MG63 (cell line): Measurements from ENCODE around the gene LTBP1. TPM values are rescaled to one million over a fixed set of nuclear protein-coding genes. Genes with fewer than 3 reads are reported as not detected.

Experiments used
- DNase-seq: peaks from one replicate; pipeline ENCODE4 v3.0.0-alpha.2; 2020
- H3K27me3 ChIP-seq: fragments of 250-450 bp; sonication (Bioruptor Pico); 2 replicates; pipeline ENCODE4 v1.5.1; 2020; ENCODE audit warnings: mild to moderate bottlenecking, moderate library complexity
- H3K36me3 ChIP-seq: fragments of 250-450 bp; sonication (Bioruptor Pico); 2 replicates; pipeline ENCODE4 v1.5.1; 2020; ENCODE audit warnings: mild to moderate bottlenecking, moderate library complexity
- H3K4me3 ChIP-seq: fragments of 250-450 bp; sonication (Bioruptor Pico); 2 replicates; pipeline ENCODE4 v1.5.1; 2020; ENCODE audit warnings: mild to moderate bottlenecking, moderate library complexity
- H3K9me3 ChIP-seq: fragments of 250-450 bp; sonication (Bioruptor Pico); 2 replicates; pipeline ENCODE4 v1.5.1; 2020; ENCODE audit warnings: mild to moderate bottlenecking, moderate library complexity
- total RNA-seq: library from RNA; depleted of rRNA; stranded (reverse); fragments of >200 nt; shearing (Covaris generic); gene quantifications from 2 replicates; pipeline ENCODE4 v1.2.3, GENCODE V29; 2014; ENCODE audit warnings: low replicate concordance

The LTBP1 gene
- total RNA-seq, 1 experiment from 2014 or later, result 95.7 TPM

DNA sequence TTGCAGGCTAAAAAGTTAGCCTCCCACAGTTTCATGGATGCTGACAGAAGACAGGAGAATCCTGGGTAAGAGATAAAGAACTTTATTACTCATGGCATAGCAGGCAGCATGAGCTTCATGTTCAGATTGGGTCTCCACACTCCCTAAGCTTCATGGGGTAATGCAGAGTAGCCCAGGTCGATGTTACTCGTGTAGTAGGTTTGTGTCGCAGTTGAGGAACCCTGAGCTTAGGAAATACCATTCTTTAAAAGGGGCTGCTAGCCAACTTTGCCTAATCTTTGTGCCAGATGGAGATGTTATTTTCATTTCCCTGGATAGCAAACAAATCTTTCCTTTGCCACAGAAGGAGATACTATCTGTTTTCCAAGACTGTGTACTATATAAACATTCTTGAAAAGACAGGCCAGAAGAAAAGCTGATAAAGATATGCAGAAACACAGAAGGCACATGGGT, 117.6 kb downstream of the LTBP1 start:
- Histone ChIP-seq H3K27me3 (no peaks in the 10 kb centered on the region), H3K4me3 (no peak overlapping the region), H3K36me3 (no peaks in the 10 kb centered on the region), H3K9me3 (peaks cover 3% of the 10 kb centered on the region; the same call in 1 of the 2 replicates)
- no peak for DNase-seq

GRCh38 chr2:33067598-33067997, 120.8 kb downstream of the LTBP1 start:
- Histone ChIP-seq H3K36me3 (no peaks in the 10 kb centered on the region), H3K9me3 (peaks cover 11% of the 10 kb centered on the region; the same call in 1 of the 2 replicates), H3K27me3 (no peaks in the 10 kb centered on the region), H3K4me3 (no peak overlapping the region)
- DNase-seq, result no peak

- Histone ChIP-seq H3K4me3 (no peak overlapping the region), H3K9me3 (peaks cover 11% of the 10 kb centered on the region; the same call in 1 of the 2 replicates), H3K27me3 (no peaks in the 10 kb centered on the region), H3K36me3 (no peaks in the 10 kb centered on the region)
- DNase-seq, result no peak
These were observed 121.5 kb downstream of the LTBP1 start for GRCh38 chr2:33068261-33068660.

DNA sequence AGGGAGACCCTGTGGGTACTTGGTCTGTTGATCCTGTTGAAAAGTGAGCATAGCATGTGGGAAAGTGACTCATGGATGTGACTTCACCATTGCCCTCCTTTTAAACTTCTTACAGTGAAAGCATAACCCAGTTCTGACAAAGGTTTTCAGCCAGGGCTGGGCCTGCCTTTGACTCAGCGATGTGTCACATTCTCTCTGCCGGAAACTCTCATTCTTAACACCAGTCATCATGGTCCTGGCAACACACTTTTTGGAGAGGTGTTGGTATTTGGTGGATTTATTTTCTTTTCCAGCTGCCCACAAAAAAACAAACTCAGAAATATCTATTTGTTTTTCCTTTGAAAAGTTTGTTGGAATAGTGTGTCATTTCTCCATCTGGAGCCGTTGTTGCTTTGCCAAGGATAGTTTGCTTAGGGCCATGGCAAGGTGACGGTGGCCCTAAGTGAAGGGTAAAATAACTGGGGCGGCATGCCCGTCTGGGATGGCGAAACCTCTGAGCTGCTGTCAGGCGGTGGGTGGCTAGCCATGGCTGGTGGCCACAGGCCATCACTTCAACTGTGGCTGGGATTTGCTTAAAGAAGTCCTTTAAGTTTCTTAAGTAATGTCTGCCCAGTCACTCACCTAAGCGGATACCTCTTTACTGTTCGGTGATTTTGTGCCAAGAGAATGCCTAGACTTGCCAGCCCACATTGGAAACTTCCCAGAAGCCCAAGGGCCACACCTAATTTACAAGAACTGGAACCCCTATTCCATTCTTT, 123.3 kb downstream of the LTBP1 start:
- peaks cover 10% of the 10 kb centered on the region; the same call in 1 of the 2 replicates for H3K9me3 ChIP-seq
- peak; percentile 96 for DNase-seq
- H3K27me3 ChIP-seq, result no peaks in the 10 kb centered on the region
- no peaks in the 10 kb centered on the region for H3K36me3 ChIP-seq
- no peak overlapping the region for H3K4me3 ChIP-seq

DNA sequence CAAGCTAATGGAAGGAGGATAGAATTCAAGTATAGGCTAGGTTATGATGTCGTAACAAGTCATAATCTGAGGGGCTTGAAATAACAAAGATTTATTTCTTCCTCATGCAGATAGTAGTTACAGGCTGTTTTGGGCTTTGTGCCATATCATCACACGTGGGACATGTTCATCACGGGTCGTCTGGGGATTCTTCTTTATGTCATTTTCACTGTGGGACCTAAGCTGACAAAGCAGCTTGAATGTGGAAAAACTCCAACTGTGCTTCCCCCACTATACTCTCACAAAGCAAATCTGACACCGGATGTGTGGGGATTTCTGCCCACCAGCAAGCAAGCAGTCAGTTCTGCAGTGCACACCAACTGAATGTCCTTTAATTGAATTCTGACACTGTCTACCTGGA, 124.8 kb downstream of the LTBP1 start:
- no peaks in the 10 kb centered on the region for H3K36me3 ChIP-seq
- H3K27me3 ChIP-seq, result no peaks in the 10 kb centered on the region
- peaks cover 8% of the 10 kb centered on the region; the same call in 1 of the 2 replicates for H3K9me3 ChIP-seq
- no peak for DNase-seq
- no peak overlapping the region for H3K4me3 ChIP-seq

GRCh38 chr2:33072614-33073013, 125.9 kb downstream of the LTBP1 start:
- Histone ChIP-seq H3K9me3 (peaks cover 8% of the 10 kb centered on the region; the same call in 1 of the 2 replicates), H3K36me3 (no peaks in the 10 kb centered on the region), H3K27me3 (no peaks in the 10 kb centered on the region), H3K4me3 (no peak overlapping the region)
- DNase-seq, result no peak

DNA sequence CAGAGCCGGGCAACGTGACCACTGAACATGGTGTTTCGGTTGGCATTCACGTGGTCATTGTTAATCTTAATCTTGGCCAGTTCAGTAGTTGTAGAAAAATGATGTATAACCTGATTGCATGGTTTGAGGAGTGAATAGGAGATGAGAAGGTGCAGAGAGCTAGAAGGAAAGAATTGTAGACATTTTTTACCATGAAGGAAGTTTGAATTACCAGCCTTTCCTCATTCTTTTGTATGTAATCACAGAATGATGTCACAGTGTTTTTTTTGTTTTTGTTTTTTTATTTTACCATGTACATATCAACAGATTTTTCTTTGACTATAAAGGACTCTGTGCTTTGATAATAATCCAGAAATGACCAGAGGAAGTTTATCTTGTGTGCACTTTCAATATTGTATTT, 126.3 kb downstream of the LTBP1 start:
- Histone ChIP-seq H3K36me3 (no peaks in the 10 kb centered on the region), H3K27me3 (no peaks in the 10 kb centered on the region), H3K4me3 (no peak overlapping the region), H3K9me3 (peaks cover 8% of the 10 kb centered on the region; the same call in 1 of the 2 replicates)
- no peak for DNase-seq

DNA sequence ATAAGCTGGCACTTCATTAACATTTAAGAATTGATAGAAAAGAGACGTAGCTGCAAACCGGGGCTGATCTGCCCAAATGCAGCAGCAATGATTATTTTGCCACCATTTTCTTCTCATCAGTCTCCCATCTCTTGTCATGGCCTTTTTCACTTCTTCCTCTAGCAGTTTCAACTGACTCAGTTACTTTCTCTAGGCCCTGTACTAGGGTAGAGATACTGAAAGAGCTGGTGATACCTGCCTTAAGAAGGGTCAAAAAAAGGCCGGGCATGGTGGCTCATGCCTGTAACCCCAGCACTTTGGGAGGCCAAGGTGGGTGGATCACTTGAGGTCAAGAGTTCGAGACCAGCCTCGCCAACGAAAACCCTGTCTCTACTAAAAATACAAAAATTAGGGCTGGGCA, 127.4 kb downstream of the LTBP1 start:
- no peaks in the 10 kb centered on the region for H3K36me3 ChIP-seq
- no peaks in the 10 kb centered on the region for H3K27me3 ChIP-seq
- H3K9me3 ChIP-seq, result peaks cover 8% of the 10 kb centered on the region; the same call in 1 of the 2 replicates
- H3K4me3 ChIP-seq, result no peak overlapping the region
- DNase-seq, result no peak

DNA sequence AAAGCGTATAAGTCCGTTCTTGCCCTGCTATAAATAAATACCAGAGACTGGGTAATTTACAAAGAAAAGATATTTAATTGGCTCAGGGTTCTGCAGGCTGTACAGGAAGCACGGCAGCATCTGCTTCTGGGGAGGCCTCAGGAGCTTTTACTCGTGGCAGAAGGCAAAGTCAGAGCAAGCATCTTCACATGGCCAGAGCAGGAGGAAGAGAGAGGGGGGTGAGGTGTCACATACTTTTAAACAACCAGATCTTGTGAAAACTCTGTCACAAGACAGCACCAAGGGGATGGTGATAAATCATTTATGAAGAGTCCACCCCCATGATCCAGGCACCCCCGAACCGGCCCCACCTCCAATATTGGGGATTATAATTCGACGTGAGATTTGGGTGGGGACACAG, 130.6 kb downstream of the LTBP1 start:
- Histone ChIP-seq H3K4me3 (no peak overlapping the region), H3K9me3 (no peaks in the 10 kb centered on the region), H3K36me3 (no peaks in the 10 kb centered on the region), H3K27me3 (no peaks in the 10 kb centered on the region)
- no peak for DNase-seq

DNA sequence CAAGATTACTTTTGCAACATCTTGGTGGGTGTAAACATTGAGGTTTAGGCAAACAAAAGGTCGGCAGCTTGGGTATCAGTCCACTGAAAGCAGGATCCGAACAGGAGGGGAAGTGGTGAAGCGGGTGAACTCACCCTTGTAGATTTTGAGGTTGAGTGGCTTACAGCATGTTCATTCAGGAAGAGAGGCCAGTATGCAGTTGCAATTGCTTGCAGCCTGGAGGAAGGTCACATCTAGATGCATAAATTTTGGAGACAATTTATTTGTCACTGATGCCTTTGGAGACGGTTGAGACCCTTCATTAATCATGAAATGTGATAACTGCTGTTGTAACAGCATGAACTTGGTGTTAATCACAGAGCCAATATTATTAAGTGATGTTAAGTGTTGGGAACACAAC, 131.1 kb downstream of the LTBP1 start:
- Histone ChIP-seq H3K9me3 (no peaks in the 10 kb centered on the region), H3K27me3 (no peaks in the 10 kb centered on the region)

GRCh38 chr2:33081691-33082090, 134.9 kb downstream of the LTBP1 start:
- Histone ChIP-seq H3K36me3 (no peaks in the 10 kb centered on the region), H3K9me3 (no peaks in the 10 kb centered on the region), H3K27me3 (no peaks in the 10 kb centered on the region), H3K4me3 (no peak overlapping the region)
- DNase-seq, result no peak

More for the DNA sequence above, 131.1 kb downstream of the LTBP1 start:
- DNase-seq, result no peak
- H3K4me3 ChIP-seq, result no peak overlapping the region
- H3K36me3 ChIP-seq, result no peaks in the 10 kb centered on the region

- no peak for DNase-seq
- Histone ChIP-seq H3K36me3 (no peaks in the 10 kb centered on the region), H3K27me3 (no peaks in the 10 kb centered on the region), H3K9me3 (peaks cover 2% of the 10 kb centered on the region; the same call in 1 of the 2 replicates), H3K4me3 (no peak overlapping the region)
These were observed 137.1 kb downstream of the LTBP1 start for GRCh38 chr2:33083699-33084387.

GRCh38 chr2:33084433-33084832, 137.7 kb downstream of the LTBP1 start:
- Histone ChIP-seq H3K36me3 (no peaks in the 10 kb centered on the region), H3K9me3 (peaks cover 2% of the 10 kb centered on the region; the same call in 1 of the 2 replicates), H3K4me3 (no peak overlapping the region), H3K27me3 (no peaks in the 10 kb centered on the region)
- no peak for DNase-seq

DNA sequence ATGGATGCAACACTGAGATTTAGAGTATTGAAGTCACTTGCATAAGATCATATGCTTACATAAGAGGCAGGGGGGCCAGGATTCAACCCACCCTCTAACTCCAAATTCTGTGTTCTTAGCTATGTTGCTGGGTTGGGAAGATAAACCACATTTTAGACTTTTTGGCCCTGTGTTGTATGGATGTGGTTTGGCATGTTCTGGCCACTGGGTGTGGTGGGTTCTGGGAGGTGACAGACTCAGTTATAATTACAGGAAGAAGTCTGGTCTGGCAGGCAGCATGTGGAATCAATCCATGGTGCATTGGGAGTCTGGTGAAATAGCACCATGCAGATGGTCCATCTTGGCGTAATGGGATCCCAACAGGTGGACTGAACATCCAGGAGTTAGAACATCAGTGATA, 138.9 kb downstream of the LTBP1 start:
- DNase-seq, result peak; percentile 46
- Histone ChIP-seq H3K9me3 (peaks cover 2% of the 10 kb centered on the region; the same call in 1 of the 2 replicates), H3K36me3 (no peaks in the 10 kb centered on the region), H3K4me3 (no peak overlapping the region), H3K27me3 (no peaks in the 10 kb centered on the region)

- H3K36me3 ChIP-seq, result no peaks in the 10 kb centered on the region
- peak; percentile 26 for DNase-seq
- H3K4me3 ChIP-seq, result no peak overlapping the region
- H3K27me3 ChIP-seq, result no peaks in the 10 kb centered on the region
- H3K9me3 ChIP-seq, result peaks cover 2% of the 10 kb centered on the region; the same call in 1 of the 2 replicates
These were observed 139.8 kb downstream of the LTBP1 start for GRCh38 chr2:33086400-33087015.

DNA sequence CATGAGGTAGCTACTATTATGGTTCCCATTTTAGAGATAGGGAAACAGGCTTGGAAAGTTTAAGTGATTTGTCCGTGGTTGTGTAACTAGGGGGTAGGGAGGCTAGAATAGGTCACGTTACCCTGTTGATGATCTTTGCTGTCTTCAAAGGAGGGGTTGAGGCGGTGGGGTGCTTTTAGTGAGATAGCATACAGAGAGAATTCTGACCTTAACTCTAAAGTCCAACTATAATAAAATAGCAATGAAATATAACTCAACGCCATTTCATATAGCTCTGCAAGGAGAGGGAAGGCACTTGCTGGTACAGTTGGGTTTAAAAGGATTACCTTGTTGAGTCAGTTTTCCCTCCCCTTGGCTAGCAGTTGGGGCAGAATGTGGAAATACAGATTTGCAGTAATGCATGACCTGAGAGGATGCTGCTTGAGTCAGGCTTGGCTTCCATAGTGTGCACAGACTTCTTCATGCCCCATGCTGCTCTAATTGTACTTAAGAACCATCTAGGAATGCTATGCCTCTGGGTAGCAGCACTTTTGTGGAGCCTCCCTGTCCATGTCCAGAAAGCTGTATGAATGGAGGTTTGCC, 143.9 kb downstream of the LTBP1 start:
- no peak overlapping the region for H3K4me3 ChIP-seq
- H3K27me3 ChIP-seq, result no peaks in the 10 kb centered on the region
- peaks cover 2% of the 10 kb centered on the region for H3K9me3 ChIP-seq
- H3K36me3 ChIP-seq, result no peaks in the 10 kb centered on the region
- DNase-seq, result no peak
